ENCODE results near the gene SETD1A.
A peak's percentile ranks its signal among the peaks of the same experiment; 100 is the strongest.
"Not testable (repeated sequence)": the region's sequence is repeated elsewhere in the genome, so short reads cannot be mapped to it uniquely, and the experiment has no call there.

SETD1A gene

GRCh38 chr16:30930160-30930571 is 27.4 kb upstream of the SETD1A start:
- Histone ChIP-seq H3K4me1 (ENCODE audit: low read length) (no peaks in the 10 kb centered on the region), H3K36me3 (replicated peaks; ENCODE audit: low read depth, low read length) (peaks cover 3% of the 10 kb centered on the region), H4K20me1 (ENCODE audit: insufficient read depth, low read length) (no peaks in the 10 kb centered on the region), H3K27me3 (ENCODE audit: low read depth, low read length) (no peaks in the 10 kb centered on the region), H2AFZ (ENCODE audit: low read depth, low read length) (no peak overlapping the region), H3K9ac (ENCODE audit: low read length) (no peak overlapping the region), H3K4me3 (ENCODE audit: low read length) (no peak overlapping the region), H3K4me2 (ENCODE audit: low read length) (no peak overlapping the region), H3K27ac (ENCODE audit: low read length) (no peak overlapping the region), H3K9me3 (ENCODE audit: insufficient read depth, low read length) (no peaks in the 10 kb centered on the region), H3K79me2 (ENCODE audit: low read length) (no peaks in the 10 kb centered on the region)
- no peak for TF ChIP-seq CTCF (IDR thresholded peaks at IDR 0.05; ENCODE audit: low read depth, low read length)
- TF ChIP-seq EZH2phosphoT487 (IDR thresholded peaks at IDR 0.05; ENCODE audit: low read depth), result no peak

GRCh38 chr16:30931068-30931650 is 26.4 kb upstream of the SETD1A start:
- H3K36me3 ChIP-seq (replicated peaks; ENCODE audit: low read depth, low read length), result peaks cover 3% of the 10 kb centered on the region
- TF ChIP-seq CTCF (IDR thresholded peaks at IDR 0.05; ENCODE audit: low read depth, low read length) (no peak), EZH2phosphoT487 (IDR thresholded peaks at IDR 0.05; ENCODE audit: low read depth) (no peak)
- no peaks in the 10 kb centered on the region for H3K4me1 ChIP-seq (ENCODE audit: low read length)
- no peaks in the 10 kb centered on the region for H3K79me2 ChIP-seq (ENCODE audit: low read length)
- H2AFZ ChIP-seq (ENCODE audit: low read depth, low read length), result no peak overlapping the region
- H3K9ac ChIP-seq (ENCODE audit: low read length), result no peak overlapping the region
- no peak overlapping the region for H3K4me3 ChIP-seq (ENCODE audit: low read length)
- no peaks in the 10 kb centered on the region for H3K9me3 ChIP-seq (ENCODE audit: insufficient read depth, low read length)
- no peak overlapping the region for H3K4me2 ChIP-seq (ENCODE audit: low read length)
- no peak overlapping the region for H3K27ac ChIP-seq (ENCODE audit: low read length)
- no peaks in the 10 kb centered on the region for H3K27me3 ChIP-seq (ENCODE audit: low read depth, low read length)
- no peaks in the 10 kb centered on the region for H4K20me1 ChIP-seq (ENCODE audit: insufficient read depth, low read length)

GRCh38 chr16:30934827-30935557 is 22.6 kb upstream of the SETD1A start:
- Histone ChIP-seq H3K36me3 (replicated peaks; ENCODE audit: low read depth, low read length) (peaks cover 3% of the 10 kb centered on the region), H3K27ac (ENCODE audit: low read length) (no peak overlapping the region), H3K9me3 (ENCODE audit: insufficient read depth, low read length) (no peaks in the 10 kb centered on the region), H4K20me1 (ENCODE audit: insufficient read depth, low read length) (no peaks in the 10 kb centered on the region), H3K79me2 (ENCODE audit: low read length) (no peaks in the 10 kb centered on the region), H3K9ac (ENCODE audit: low read length) (no peak overlapping the region), H2AFZ (ENCODE audit: low read depth, low read length) (no peak overlapping the region), H3K4me2 (ENCODE audit: low read length) (no peak overlapping the region), H3K4me3 (ENCODE audit: low read length) (no peak overlapping the region), H3K4me1 (ENCODE audit: low read length) (no peaks in the 10 kb centered on the region), H3K27me3 (ENCODE audit: low read depth, low read length) (no peaks in the 10 kb centered on the region)
- TF ChIP-seq CTCF (IDR thresholded peaks at IDR 0.05; ENCODE audit: low read depth, low read length) (peak; percentile 47), EZH2phosphoT487 (IDR thresholded peaks at IDR 0.05; ENCODE audit: low read depth) (no peak)

- Histone ChIP-seq H3K36me3 (replicated peaks; ENCODE audit: low read depth, low read length) (peaks cover 3% of the 10 kb centered on the region), H3K27me3 (ENCODE audit: low read depth, low read length) (no peaks in the 10 kb centered on the region), H2AFZ (ENCODE audit: low read depth, low read length) (no peak overlapping the region), H3K4me1 (ENCODE audit: low read length) (peaks cover 9% of the 10 kb centered on the region), H3K27ac (ENCODE audit: low read length) (no peak overlapping the region), H3K9ac (ENCODE audit: low read length) (no peak overlapping the region), H3K9me3 (ENCODE audit: insufficient read depth, low read length) (no peaks in the 10 kb centered on the region), H3K4me2 (ENCODE audit: low read length) (no peak overlapping the region), H3K4me3 (ENCODE audit: low read length) (no peak overlapping the region), H3K79me2 (ENCODE audit: low read length) (no peaks in the 10 kb centered on the region), H4K20me1 (ENCODE audit: insufficient read depth, low read length) (no peaks in the 10 kb centered on the region)
- TF ChIP-seq CTCF (IDR thresholded peaks at IDR 0.05; ENCODE audit: low read depth, low read length) (no peak), EZH2phosphoT487 (IDR thresholded peaks at IDR 0.05; ENCODE audit: low read depth) (no peak)
Measured at GRCh38 chr16:30937692-30938091, 19.9 kb upstream of the SETD1A start.

GRCh38 chr16:30939571-30939970 is 18.0 kb upstream of the SETD1A start:
- not testable (repeated sequence) for H3K4me3 ChIP-seq (ENCODE audit: low read length); H3K36me3 ChIP-seq (replicated peaks; ENCODE audit: low read depth, low read length); H4K20me1 ChIP-seq (ENCODE audit: insufficient read depth, low read length); H3K4me2 ChIP-seq (ENCODE audit: low read length); H3K9me3 ChIP-seq (ENCODE audit: insufficient read depth, low read length); H3K27me3 ChIP-seq (ENCODE audit: low read depth, low read length); H3K27ac ChIP-seq (ENCODE audit: low read length); H3K4me1 ChIP-seq (ENCODE audit: low read length); H3K79me2 ChIP-seq (ENCODE audit: low read length); H2AFZ ChIP-seq (ENCODE audit: low read depth, low read length); H3K9ac ChIP-seq (ENCODE audit: low read length)
